ENCODE measurements around the gene ADGRG3. TPM values are rescaled to one million over a fixed set of nuclear protein-coding genes. Genes with fewer than 3 reads are reported as not detected.

ADGRG3 gene
- total and polyA plus RNA-seq, 2 of the 13 experiments (the other 11 are each of a cell fraction or from before 2014, with no cell fraction given), result 2.7 to 11.8 TPM

DNA sequence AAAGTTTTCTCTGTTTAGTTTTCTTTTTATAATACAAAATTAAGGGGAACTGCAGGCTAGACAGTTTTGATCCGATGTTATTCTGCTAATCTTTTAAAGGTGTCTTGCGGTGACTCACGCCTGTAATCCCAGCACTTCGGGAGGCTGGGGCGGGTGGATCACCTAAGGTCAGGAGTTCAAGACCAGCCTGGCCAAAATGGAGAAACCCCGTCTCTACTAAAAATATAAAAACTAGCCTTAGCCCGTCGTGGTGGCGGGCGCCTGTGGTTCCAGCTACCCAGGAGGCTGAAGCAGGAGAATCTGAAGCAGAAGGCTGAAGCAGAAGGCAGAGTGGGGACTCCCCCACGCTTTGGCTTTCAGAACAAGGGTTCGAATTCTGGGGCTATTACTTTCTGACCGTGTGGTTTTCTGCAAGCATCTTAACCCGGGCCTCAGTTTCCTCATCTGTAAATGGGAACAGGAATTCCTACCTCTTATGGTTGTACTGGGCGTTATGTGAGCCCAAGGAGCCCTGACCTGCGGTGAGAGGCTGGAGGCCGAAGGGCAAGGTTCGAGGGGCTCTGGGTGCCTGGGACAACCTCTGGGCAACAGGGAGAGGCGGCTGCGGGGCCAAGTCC lies 66.3 kb downstream of the ADGRG3 start (continued):
- TF ChIP-seq, protein P1, sequence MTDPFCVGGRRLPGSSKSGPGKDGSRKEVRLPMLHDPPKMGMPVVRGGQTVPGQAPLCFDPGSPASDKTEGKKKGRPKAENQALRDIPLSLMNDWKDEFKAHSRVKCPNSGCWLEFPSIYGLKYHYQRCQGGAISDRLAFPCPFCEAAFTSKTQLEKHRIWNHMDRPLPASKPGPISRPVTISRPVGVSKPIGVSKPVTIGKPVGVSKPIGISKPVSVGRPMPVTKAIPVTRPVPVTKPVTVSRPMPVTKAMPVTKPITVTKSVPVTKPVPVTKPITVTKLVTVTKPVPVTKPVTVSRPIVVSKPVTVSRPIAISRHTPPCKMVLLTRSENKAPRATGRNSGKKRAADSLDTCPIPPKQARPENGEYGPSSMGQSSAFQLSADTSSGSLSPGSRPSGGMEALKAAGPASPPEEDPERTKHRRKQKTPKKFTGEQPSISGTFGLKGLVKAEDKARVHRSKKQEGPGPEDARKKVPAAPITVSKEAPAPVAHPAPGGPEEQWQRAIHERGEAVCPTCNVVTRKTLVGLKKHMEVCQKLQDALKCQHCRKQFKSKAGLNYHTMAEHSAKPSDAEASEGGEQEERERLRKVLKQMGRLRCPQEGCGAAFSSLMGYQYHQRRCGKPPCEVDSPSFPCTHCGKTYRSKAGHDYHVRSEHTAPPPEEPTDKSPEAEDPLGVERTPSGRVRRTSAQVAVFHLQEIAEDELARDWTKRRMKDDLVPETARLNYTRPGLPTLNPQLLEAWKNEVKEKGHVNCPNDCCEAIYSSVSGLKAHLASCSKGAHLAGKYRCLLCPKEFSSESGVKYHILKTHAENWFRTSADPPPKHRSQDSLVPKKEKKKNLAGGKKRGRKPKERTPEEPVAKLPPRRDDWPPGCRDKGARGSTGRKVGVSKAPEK (CRISPR knock-in tag; IDR thresholded peaks at IDR 0.05; ENCODE audit: borderline replicate concordance), result no peak
- TF ChIP-seq SAFB2 (CRISPR knock-in tag; IDR thresholded peaks at IDR 0.05; ENCODE audit: borderline replicate concordance, low read depth) (no peak), RBM22 (optimal IDR thresholded peaks at IDR 0.05; ENCODE audit: low read length) (no peak), POLR2AphosphoS5 (IDR thresholded peaks at IDR 0.05; ENCODE audit: low read depth, low read length) (no peak), ZSCAN12 (CRISPR knock-in tag; IDR thresholded peaks at IDR 0.05) (0 out of 2 replicates have a peak, but pooled peaks have one; percentile 33), ZNF331 (CRISPR knock-in tag; IDR thresholded peaks at IDR 0.05) (peak; percentile 10; the same call in 1 of the 2 replicates), PHF21A (CRISPR knock-in tag; IDR thresholded peaks at IDR 0.05) (no peak), ZNF780A (CRISPR knock-in tag; IDR thresholded peaks at IDR 0.05) (no peak), ZNF768 (CRISPR knock-in tag; IDR thresholded peaks at IDR 0.05) (peak; percentile 61; the same call in 1 of the 2 replicates), U2AF2 (IDR thresholded peaks at IDR 0.05; ENCODE audit: low read depth, low read length) (no peak), IKZF4 (CRISPR knock-in tag; IDR thresholded peaks at IDR 0.05; ENCODE audit: borderline replicate concordance, low read depth, not compliant biosample characterization) (no peak), ZFP36L2 (CRISPR knock-in tag; IDR thresholded peaks at IDR 0.05) (no peak), ZKSCAN8 (CRISPR knock-in tag; IDR thresholded peaks at IDR 0.05; ENCODE audit: borderline replicate concordance) (no peak), TBX3 (IDR thresholded peaks at IDR 0.05; ENCODE audit: borderline replicate concordance) (no peak), ZNF224 (CRISPR knock-in tag; IDR thresholded peaks at IDR 0.05) (peak; percentile 78; the same call in 1 of the 2 replicates), ZNF629 (CRISPR knock-in tag; conservative IDR thresholded peaks at IDR 0.05) (peak; percentile 93), ZNF75D (CRISPR knock-in tag; IDR thresholded peaks at IDR 0.05; ENCODE audit: borderline replicate concordance) (no peak)
- TF ChIP-seq, protein P2, sequence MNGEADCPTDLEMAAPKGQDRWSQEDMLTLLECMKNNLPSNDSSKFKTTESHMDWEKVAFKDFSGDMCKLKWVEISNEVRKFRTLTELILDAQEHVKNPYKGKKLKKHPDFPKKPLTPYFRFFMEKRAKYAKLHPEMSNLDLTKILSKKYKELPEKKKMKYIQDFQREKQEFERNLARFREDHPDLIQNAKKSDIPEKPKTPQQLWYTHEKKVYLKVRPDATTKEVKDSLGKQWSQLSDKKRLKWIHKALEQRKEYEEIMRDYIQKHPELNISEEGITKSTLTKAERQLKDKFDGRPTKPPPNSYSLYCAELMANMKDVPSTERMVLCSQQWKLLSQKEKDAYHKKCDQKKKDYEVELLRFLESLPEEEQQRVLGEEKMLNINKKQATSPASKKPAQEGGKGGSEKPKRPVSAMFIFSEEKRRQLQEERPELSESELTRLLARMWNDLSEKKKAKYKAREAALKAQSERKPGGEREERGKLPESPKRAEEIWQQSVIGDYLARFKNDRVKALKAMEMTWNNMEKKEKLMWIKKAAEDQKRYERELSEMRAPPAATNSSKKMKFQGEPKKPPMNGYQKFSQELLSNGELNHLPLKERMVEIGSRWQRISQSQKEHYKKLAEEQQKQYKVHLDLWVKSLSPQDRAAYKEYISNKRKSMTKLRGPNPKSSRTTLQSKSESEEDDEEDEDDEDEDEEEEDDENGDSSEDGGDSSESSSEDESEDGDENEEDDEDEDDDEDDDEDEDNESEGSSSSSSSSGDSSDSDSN (CRISPR knock-in tag; IDR thresholded peaks at IDR 0.05), result no peak
- TF ChIP-seq, protein P3, sequence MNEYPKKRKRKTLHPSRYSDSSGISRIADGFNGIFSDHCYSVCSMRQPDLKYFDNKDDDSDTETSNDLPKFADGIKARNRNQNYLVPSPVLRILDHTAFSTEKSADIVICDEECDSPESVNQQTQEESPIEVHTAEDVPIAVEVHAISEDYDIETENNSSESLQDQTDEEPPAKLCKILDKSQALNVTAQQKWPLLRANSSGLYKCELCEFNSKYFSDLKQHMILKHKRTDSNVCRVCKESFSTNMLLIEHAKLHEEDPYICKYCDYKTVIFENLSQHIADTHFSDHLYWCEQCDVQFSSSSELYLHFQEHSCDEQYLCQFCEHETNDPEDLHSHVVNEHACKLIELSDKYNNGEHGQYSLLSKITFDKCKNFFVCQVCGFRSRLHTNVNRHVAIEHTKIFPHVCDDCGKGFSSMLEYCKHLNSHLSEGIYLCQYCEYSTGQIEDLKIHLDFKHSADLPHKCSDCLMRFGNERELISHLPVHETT (CRISPR knock-in tag; conservative IDR thresholded peaks at IDR 0.05), result no peak
- TF ChIP-seq, protein P4, sequence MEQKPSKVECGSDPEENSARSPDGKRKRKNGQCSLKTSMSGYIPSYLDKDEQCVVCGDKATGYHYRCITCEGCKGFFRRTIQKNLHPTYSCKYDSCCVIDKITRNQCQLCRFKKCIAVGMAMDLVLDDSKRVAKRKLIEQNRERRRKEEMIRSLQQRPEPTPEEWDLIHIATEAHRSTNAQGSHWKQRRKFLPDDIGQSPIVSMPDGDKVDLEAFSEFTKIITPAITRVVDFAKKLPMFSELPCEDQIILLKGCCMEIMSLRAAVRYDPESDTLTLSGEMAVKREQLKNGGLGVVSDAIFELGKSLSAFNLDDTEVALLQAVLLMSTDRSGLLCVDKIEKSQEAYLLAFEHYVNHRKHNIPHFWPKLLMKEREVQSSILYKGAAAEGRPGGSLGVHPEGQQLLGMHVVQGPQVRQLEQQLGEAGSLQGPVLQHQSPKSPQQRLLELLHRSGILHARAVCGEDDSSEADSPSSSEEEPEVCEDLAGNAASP (CRISPR knock-in tag; IDR thresholded peaks at IDR 0.05; ENCODE audit: borderline replicate concordance), result peak; percentile 23; the same call in 1 of the 2 replicates
- TF ChIP-seq, protein P5, sequence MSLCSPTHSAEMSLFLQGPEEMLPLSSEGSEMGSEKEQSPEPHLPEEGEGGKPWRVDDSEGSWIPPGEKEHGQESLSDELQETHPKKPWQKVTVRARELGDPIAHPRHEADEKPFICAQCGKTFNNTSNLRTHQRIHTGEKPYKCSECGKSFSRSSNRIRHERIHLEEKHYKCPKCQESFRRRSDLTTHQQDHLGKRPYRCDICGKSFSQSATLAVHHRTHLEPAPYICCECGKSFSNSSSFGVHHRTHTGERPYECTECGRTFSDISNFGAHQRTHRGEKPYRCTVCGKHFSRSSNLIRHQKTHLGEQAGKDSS (CRISPR knock-in tag; IDR thresholded peaks at IDR 0.05; ENCODE audit: borderline replicate concordance, low read depth), result no peak

Measured in HepG2 (cell line).